Duodenal mucosa (tissue), 2 donors: ENCODE measurements around the gene ZNF808.
"Not testable (repeated sequence)": the region's sequence is repeated elsewhere in the genome, so short reads cannot be mapped to it uniquely, and the experiment has no call there.

Experiments
- H3K27ac ChIP-seq: one replicate; pipeline ENCODE4 v1.7.0; 2013; ENCODE audit warnings: low read depth, low read length
- H3K27me3 ChIP-seq, 2 donors: one replicate each; pipeline ENCODE4 v1.7.0; 2013; ENCODE audit warnings: low read length in 2 of 2, control low read depth in 1 of 2; ENCODE audit not compliant: insufficient read depth in 2 of 2, control insufficient read depth in 1 of 2
- H3K36me3 ChIP-seq, 2 donors: one replicate each; pipeline ENCODE4 v1.7.0; 2013; ENCODE audit warnings: low read length in 2 of 2, control low read depth in 1 of 2; ENCODE audit not compliant: insufficient read depth in 2 of 2, control insufficient read depth in 1 of 2
- H3K4me1 ChIP-seq, 2 donors: one replicate each; pipeline ENCODE4 v1.7.0; 2013; ENCODE audit warnings: low read length in 2 of 2, control low read depth in 1 of 2; ENCODE audit not compliant: insufficient read depth in 2 of 2, control insufficient read depth in 1 of 2
- H3K4me3 ChIP-seq, 2 donors: one replicate each; pipeline ENCODE4 v1.7.0; 2013; ENCODE audit warnings: low read length in 2 of 2, low read depth in 1 of 2
- H3K9ac ChIP-seq, 2 donors: one replicate each; pipeline ENCODE4 v1.7.0; 2013; ENCODE audit warnings: low read length in 2 of 2, low read depth in 1 of 2
- H3K9me3 ChIP-seq, 2 donors: one replicate each; pipeline ENCODE4 v1.7.0; 2013; ENCODE audit warnings: low read length in 2 of 2, control low read depth in 1 of 2; ENCODE audit not compliant: control insufficient read depth in 1 of 2

The ZNF808 gene

GRCh38 chr19:52585604-52586003 lies 58.1 kb downstream of the ZNF808 start:
- Histone ChIP-seq H3K27ac (no peak overlapping the region), H3K36me3 (peaks cover 48 to 62% of the 10 kb centered on the region in 2 donors), H3K9me3 (peaks cover 36 to 52% of the 10 kb centered on the region in 2 donors), H3K9ac (no peak overlapping the region), H3K4me1 (no peaks in the 10 kb centered on the region), H3K27me3 (no peaks in the 10 kb centered on the region), H3K4me3 (no peak overlapping the region)

GRCh38 chr19:52590728-52591127 lies 63.3 kb downstream of the ZNF808 start:
- no peak overlapping the region for H3K4me3 ChIP-seq
- no peaks in the 10 kb centered on the region for H3K27me3 ChIP-seq
- peaks cover 19 to 41% of the 10 kb centered on the region in 2 donors for H3K36me3 ChIP-seq
- no peak overlapping the region for H3K9ac ChIP-seq
- no peaks in the 10 kb centered on the region for H3K4me1 ChIP-seq
- H3K9me3 ChIP-seq, result peaks cover 5 to 27% of the 10 kb centered on the region in 2 donors
- H3K27ac ChIP-seq, result no peak overlapping the region

GRCh38 chr19:52592301-52592700 lies 64.8 kb downstream of the ZNF808 start:
- Histone ChIP-seq H3K27me3 (no peaks in the 10 kb centered on the region), H3K36me3 (peaks cover 24 to 53% of the 10 kb centered on the region in 2 donors)

GRCh38 chr19:52593441-52593840 lies 66.0 kb downstream of the ZNF808 start:
- not testable (repeated sequence) for H3K27me3 ChIP-seq

More at GRCh38 chr19:52592301-52592700, 64.8 kb downstream of the ZNF808 start:
- H3K4me1 ChIP-seq, result no peaks in the 10 kb centered on the region
- no peak overlapping the region for H3K27ac ChIP-seq
- no peak overlapping the region for H3K9ac ChIP-seq
- H3K4me3 ChIP-seq, result no peak overlapping the region
- H3K9me3 ChIP-seq, result peaks cover 21 to 39% of the 10 kb centered on the region in 2 donors

GRCh38 chr19:52599241-52599640 lies 71.8 kb downstream of the ZNF808 start:
- H3K27me3 ChIP-seq, result no peaks in the 10 kb centered on the region
- H3K9ac ChIP-seq, result no peak overlapping the region
- peaks cover 0 to 20% of the 10 kb centered on the region in 2 donors for H3K4me1 ChIP-seq
- peaks cover 14 to 24% of the 10 kb centered on the region in 2 donors for H3K36me3 ChIP-seq
- H3K27ac ChIP-seq, result no peak overlapping the region
- no peak overlapping the region for H3K4me3 ChIP-seq
- peaks cover 23 to 30% of the 10 kb centered on the region in 2 donors for H3K9me3 ChIP-seq

More at GRCh38 chr19:52593441-52593840, 66.0 kb downstream of the ZNF808 start:
- H3K27ac ChIP-seq, H3K4me3 ChIP-seq, H3K4me1 ChIP-seq, H3K9ac ChIP-seq: not testable (repeated sequence)
- peaks cover 21 to 37% of the 10 kb centered on the region in 2 donors for H3K9me3 ChIP-seq
- peaks cover 24 to 49% of the 10 kb centered on the region in 2 donors for H3K36me3 ChIP-seq

GRCh38 chr19:52600639-52601024 lies 73.2 kb downstream of the ZNF808 start:
- Histone ChIP-seq H3K4me1 (peaks cover 0 to 20% of the 10 kb centered on the region in 2 donors), H3K4me3 (peak overlapping the region; percentile 85 to 92), H3K27me3 (no peaks in the 10 kb centered on the region), H3K36me3 (peaks cover 17 to 21% of the 10 kb centered on the region in 2 donors), H3K9me3 (peaks cover 27 to 34% of the 10 kb centered on the region in 2 donors), H3K27ac (peak overlapping the region; percentile 62), H3K9ac (peak overlapping the region; percentile 48 to 82)

- peaks cover 27 to 28% of the 10 kb centered on the region in 2 donors for H3K9me3 ChIP-seq
- no peaks in the 10 kb centered on the region for H3K27me3 ChIP-seq
- H3K4me1 ChIP-seq, result peaks cover 0 to 20% of the 10 kb centered on the region in 2 donors
- H3K27ac ChIP-seq, result peak overlapping the region; percentile 62
- H3K9ac ChIP-seq, result peak overlapping the region; percentile 82 to 84
- H3K36me3 ChIP-seq, result peaks cover 11 to 15% of the 10 kb centered on the region in 2 donors
- H3K4me3 ChIP-seq, result peak overlapping the region; percentile 85 to 92
Observed at GRCh38 chr19:52601025-52601973, 73.8 kb downstream of the ZNF808 start.

GRCh38 chr19:52601974-52602366 lies 74.5 kb downstream of the ZNF808 start:
- not testable (repeated sequence) for H3K36me3 ChIP-seq, H3K27ac ChIP-seq, H3K27me3 ChIP-seq
- peak overlapping the region; percentile 85 to 92 for H3K4me3 ChIP-seq
- H3K9me3 ChIP-seq, result peaks cover 22 to 28% of the 10 kb centered on the region in 2 donors
- peak overlapping the region; percentile 82 to 84 for H3K9ac ChIP-seq
- peaks cover 0 to 20% of the 10 kb centered on the region in 2 donors for H3K4me1 ChIP-seq

GRCh38 chr19:52602941-52603340 lies 75.5 kb downstream of the ZNF808 start:
- Histone ChIP-seq H3K9me3 (peaks cover 16 to 28% of the 10 kb centered on the region in 2 donors), H3K4me3 (no peak overlapping the region), H3K4me1 (peaks cover 0 to 20% of the 10 kb centered on the region in 2 donors), H3K9ac (no peak overlapping the region), H3K36me3 (peaks cover 6 to 10% of the 10 kb centered on the region in 2 donors), H3K27me3 (no peaks in the 10 kb centered on the region), H3K27ac (no peak overlapping the region)

- Histone ChIP-seq H3K4me1 (peaks cover 0 to 20% of the 10 kb centered on the region in 2 donors), H3K27me3 (no peaks in the 10 kb centered on the region), H3K36me3 (peaks cover 6 to 10% of the 10 kb centered on the region in 2 donors), H3K9ac (no peak overlapping the region), H3K4me3 (peak overlapping the region in 1 of 2 donors; percentile 21), H3K27ac (no peak overlapping the region), H3K9me3 (peaks cover 15 to 31% of the 10 kb centered on the region in 2 donors)
Observed at GRCh38 chr19:52603558-52604207, 76.2 kb downstream of the ZNF808 start.
